Measurements from ENCODE around the gene RHBDF2. TPM values are rescaled to one million over a fixed set of nuclear protein-coding genes. Genes with fewer than 3 reads are reported as not detected.

Gene RHBDF2
- total and polyA plus RNA-seq, 8 donors = 7.5 to 61.7 (median 11.0) TPM

DNA sequence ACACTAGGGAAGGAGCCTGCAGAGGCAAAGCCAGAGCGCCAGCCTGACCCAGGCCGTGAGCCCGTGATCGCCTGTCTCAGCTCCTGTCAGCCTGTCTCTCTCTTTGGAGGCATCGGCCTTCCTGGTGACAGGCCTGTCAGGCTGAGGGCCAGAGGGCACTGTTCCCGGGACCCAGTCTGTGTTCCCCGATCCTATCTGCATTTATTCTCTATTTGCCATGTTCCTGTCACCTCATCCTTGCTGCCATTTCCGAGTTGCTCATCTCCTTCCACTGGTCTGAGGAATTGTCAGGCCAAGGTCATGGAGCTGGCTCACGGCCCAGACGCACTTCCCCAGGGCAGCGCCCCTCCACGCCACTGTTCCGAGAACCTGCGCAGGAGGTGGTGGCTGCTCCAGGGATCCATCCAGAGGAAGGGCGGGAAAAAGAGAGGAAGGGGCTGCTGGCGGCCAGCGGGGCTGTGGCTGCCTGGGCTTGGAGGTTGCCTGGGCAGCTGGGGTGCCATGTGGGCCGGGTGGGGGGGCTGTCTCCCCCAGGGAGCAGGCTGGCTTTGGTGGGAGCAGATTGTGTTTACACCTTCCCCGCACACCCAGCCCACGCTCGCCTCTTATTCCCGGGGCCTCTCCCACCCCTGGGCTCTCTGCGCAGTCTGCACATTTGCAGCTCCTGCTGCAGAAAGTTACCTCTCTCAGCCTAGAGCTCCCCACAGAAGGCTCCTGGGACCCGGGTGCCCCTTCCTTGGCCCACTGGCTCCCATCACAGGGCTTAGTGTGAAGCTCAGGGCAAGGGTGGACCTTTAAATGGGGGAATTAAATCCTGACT, 43.5 kb upstream of the RHBDF2 start:
- no peak for ATAC-seq
- peaks cover 25 to 70% of the 10 kb centered on the region in 2 donors for H3K4me1 ChIP-seq
- intact Hi-C loops (cut with DNase I) = no loop called here
- peak in 1 of 4 donors; percentile 72 for DNase-seq
- H3K27ac ChIP-seq = peak overlapping the region in 1 of 2 donors; percentile 48
- no peak overlapping the region for H3K4me3 ChIP-seq
- TF ChIP-seq, protein P1, sequence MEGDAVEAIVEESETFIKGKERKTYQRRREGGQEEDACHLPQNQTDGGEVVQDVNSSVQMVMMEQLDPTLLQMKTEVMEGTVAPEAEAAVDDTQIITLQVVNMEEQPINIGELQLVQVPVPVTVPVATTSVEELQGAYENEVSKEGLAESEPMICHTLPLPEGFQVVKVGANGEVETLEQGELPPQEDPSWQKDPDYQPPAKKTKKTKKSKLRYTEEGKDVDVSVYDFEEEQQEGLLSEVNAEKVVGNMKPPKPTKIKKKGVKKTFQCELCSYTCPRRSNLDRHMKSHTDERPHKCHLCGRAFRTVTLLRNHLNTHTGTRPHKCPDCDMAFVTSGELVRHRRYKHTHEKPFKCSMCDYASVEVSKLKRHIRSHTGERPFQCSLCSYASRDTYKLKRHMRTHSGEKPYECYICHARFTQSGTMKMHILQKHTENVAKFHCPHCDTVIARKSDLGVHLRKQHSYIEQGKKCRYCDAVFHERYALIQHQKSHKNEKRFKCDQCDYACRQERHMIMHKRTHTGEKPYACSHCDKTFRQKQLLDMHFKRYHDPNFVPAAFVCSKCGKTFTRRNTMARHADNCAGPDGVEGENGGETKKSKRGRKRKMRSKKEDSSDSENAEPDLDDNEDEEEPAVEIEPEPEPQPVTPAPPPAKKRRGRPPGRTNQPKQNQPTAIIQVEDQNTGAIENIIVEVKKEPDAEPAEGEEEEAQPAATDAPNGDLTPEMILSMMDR (IDR thresholded peaks at IDR 0.05) = no peak
- H3K27me3 ChIP-seq = peaks cover 0 to 24% of the 10 kb centered on the region in 2 donors
- H3K9me3 ChIP-seq = no peaks in the 10 kb centered on the region
- H3K36me3 ChIP-seq = no peaks in the 10 kb centered on the region

DNA sequence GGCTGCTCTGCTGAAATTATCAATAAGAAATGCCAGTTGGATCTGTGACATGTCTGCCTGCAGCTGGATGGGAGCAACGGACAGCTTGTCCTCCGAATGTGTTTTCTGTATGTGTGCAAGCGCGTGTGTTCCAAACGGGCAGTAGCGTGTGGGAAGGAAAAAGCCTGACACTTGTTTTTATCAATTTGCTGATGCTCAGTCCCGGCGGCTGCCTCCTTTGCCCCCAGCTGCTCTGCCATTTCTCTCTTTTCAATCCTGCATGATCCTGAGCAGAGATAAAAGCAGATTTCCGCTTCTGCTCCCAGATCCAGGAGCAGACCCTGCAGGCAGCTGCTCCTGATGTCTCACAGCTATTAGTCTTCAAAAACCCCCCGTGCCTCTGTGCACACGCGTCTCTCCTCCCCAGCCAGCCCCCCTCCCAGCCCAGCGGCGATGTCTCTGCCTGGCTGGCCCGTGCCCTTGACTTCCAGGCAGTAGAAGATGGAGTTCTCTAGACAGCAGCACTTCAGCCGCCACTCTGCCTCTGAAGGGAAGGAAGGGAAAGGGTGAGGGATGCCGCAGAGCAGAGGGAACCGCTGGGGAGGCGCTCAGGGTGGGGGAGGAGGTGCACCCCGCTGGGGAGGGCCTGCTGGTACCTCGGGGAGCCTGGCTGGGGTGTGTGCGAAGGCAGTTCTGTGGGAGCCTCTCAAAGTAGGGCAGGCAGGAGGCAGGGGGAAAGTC, 42.8 kb upstream of the RHBDF2 start:
- Histone ChIP-seq H3K4me1 (peaks cover 25 to 76% of the 10 kb centered on the region in 2 donors), H3K36me3 (no peaks in the 10 kb centered on the region), H3K27me3 (peaks cover 0 to 31% of the 10 kb centered on the region in 2 donors), H3K4me3 (no peak overlapping the region), H3K9me3 (no peaks in the 10 kb centered on the region), H3K27ac (peak overlapping the region in 1 of 2 donors; percentile 48)
- TF ChIP-seq, protein P1 (IDR thresholded peaks at IDR 0.05) = no peak
- intact Hi-C loops (cut with DNase I) = no loop called here
- DNase-seq (peak in 2 of 4 donors; percentile 64 to 71), ATAC-seq (no peak)

DNA sequence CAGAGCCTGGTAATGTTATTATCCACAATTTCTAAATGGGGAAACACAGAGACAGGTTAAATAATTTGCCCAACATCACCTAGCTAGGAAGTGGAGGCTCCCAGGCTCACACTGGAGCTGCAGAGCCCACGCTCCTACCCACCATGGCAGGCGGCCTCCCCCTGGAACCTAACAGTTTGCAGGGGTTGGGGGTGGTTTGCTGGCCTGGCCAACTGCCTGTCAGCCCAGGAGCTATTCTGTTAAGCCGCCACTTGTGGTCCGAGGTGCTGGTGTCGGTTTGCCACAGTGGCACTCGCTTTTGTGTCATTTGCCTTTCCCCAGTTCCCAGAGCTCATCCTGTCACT, 42.2 kb upstream of the RHBDF2 start:
- Histone ChIP-seq H3K9me3 (no peaks in the 10 kb centered on the region), H3K27me3 (peaks cover 2 to 37% of the 10 kb centered on the region in 2 donors), H3K27ac (peak overlapping the region in 1 of 2 donors; percentile 48), H3K36me3 (no peaks in the 10 kb centered on the region), H3K4me3 (no peak overlapping the region), H3K4me1 (peaks cover 26 to 77% of the 10 kb centered on the region in 2 donors)
- TF ChIP-seq, protein P1 (IDR thresholded peaks at IDR 0.05) = no peak
- no peak for ATAC-seq
- intact Hi-C loops (cut with DNase I) = no loop called here
- peak in 1 of 4 donors; percentile 42 for DNase-seq

DNA sequence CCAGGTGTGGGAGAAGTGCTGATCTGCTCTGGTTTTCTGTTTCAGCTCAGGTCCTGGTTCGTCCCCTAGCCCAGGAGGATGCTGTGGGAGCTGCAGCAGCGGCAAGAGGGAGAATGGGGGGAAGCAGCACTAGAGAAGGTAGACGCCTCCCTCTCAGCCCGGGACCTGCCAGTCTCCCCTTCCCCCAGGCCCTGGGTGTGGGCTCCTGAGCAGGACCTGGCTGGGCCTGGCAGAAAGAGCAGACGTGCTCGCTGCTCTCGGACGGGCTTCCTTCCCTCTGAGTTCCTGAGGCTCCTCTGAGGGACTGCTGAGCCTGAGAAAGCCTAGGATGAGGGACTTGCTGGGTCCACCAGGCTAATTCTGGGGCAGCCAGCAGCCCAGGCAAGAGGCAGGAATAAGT, 41.8 kb upstream of the RHBDF2 start:
- TF ChIP-seq, protein P1 (IDR thresholded peaks at IDR 0.05) = no peak
- no peak overlapping the region for H3K4me3 ChIP-seq
- H3K27me3 ChIP-seq = peaks cover 6 to 41% of the 10 kb centered on the region in 2 donors
- no peak overlapping the region for H3K27ac ChIP-seq
- no peaks in the 10 kb centered on the region for H3K36me3 ChIP-seq
- no peaks in the 10 kb centered on the region for H3K9me3 ChIP-seq
- intact Hi-C loops (cut with DNase I) = no loop called here
- peaks cover 30 to 78% of the 10 kb centered on the region in 2 donors for H3K4me1 ChIP-seq
- DNase-seq = peak in 1 of 4 donors; percentile 21
- no peak for ATAC-seq

DNA sequence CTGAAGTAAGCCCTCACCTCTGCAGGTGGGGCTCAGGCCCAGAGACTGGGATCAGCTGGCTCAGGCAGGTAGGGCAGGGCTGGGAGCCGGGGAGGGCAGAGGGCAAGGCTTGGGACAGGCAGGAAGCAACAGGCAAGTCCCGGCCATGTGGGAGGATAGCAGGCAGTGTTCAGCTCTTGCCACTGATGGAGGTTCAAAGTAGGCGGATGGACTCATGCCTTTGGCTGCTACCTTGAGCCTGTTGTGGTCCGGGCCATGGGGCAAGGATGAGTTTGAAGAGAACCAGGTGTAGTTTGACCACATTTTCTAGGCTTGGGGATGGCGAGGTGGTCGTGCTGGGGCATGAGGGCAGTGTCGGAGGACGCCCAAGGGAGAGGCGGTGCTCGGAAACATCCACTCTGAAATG, 41.3 kb upstream of the RHBDF2 start:
- intact Hi-C loops (cut with DNase I) = no loop called here
- H3K4me1 ChIP-seq = peaks cover 30 to 82% of the 10 kb centered on the region in 2 donors
- TF ChIP-seq, protein P1 (IDR thresholded peaks at IDR 0.05) = no peak
- no peak overlapping the region for H3K4me3 ChIP-seq
- no peak overlapping the region for H3K27ac ChIP-seq
- H3K36me3 ChIP-seq = no peaks in the 10 kb centered on the region
- no peaks in the 10 kb centered on the region for H3K9me3 ChIP-seq
- H3K27me3 ChIP-seq = peaks cover 10 to 45% of the 10 kb centered on the region in 2 donors
- ATAC-seq (no peak), DNase-seq (peak in 1 of 4 donors; percentile 52)
